ENCODE data around the gene CCL4.
A peak's percentile ranks its signal among the peaks of the same experiment; 100 is the strongest.
"Not testable (repeated sequence)": the region's sequence is repeated elsewhere in the genome, so short reads cannot be mapped to it uniquely, and the experiment has no call there.

CCL4 gene

GRCh38 chr17:36066365-36066985, 37.2 kb upstream of the CCL4 start:
- no peak for TF ChIP-seq CTCF (IDR thresholded peaks at IDR 0.05; ENCODE audit: low read depth, low read length)
- no peak for DNase-seq (ENCODE audit: extremely low read depth, low read depth)

GRCh38 chr17:36068524-36068923, 35.1 kb upstream of the CCL4 start:
- DNase-seq (ENCODE audit: extremely low read depth, low read depth), result no peak
- TF ChIP-seq CTCF (IDR thresholded peaks at IDR 0.05; ENCODE audit: low read depth, low read length), result no peak

- TF ChIP-seq CTCF (IDR thresholded peaks at IDR 0.05; ENCODE audit: low read depth, low read length), result no peak
- no peak for DNase-seq (ENCODE audit: extremely low read depth, low read depth)
Observed at GRCh38 chr17:36069136-36069535, 34.5 kb upstream of the CCL4 start.

GRCh38 chr17:36070427-36070826, 33.2 kb upstream of the CCL4 start:
- DNase-seq (ENCODE audit: extremely low read depth, low read depth), result no peak
- no peak for TF ChIP-seq CTCF (IDR thresholded peaks at IDR 0.05; ENCODE audit: low read depth, low read length)

GRCh38 chr17:36071751-36072150, 31.9 kb upstream of the CCL4 start:
- DNase-seq (ENCODE audit: extremely low read depth, low read depth), result no peak
- no peak for TF ChIP-seq CTCF (IDR thresholded peaks at IDR 0.05; ENCODE audit: low read depth, low read length)

- DNase-seq (ENCODE audit: extremely low read depth, low read depth), result no peak
- TF ChIP-seq CTCF (IDR thresholded peaks at IDR 0.05; ENCODE audit: low read depth, low read length), result peak; percentile 54
Observed at GRCh38 chr17:36072431-36073121, 31.1 kb upstream of the CCL4 start.

- TF ChIP-seq CTCF (IDR thresholded peaks at IDR 0.05; ENCODE audit: low read depth, low read length), result no peak
- no peak for DNase-seq (ENCODE audit: extremely low read depth, low read depth)
Observed at GRCh38 chr17:36074365-36074764, 29.3 kb upstream of the CCL4 start.

- DNase-seq (ENCODE audit: extremely low read depth, low read depth), result not testable (repeated sequence)
Observed at GRCh38 chr17:36081681-36082471, 21.8 kb upstream of the CCL4 start.

GRCh38 chr17:36082482-36083120, 21.0 kb upstream of the CCL4 start:
- not testable (repeated sequence) for DNase-seq (ENCODE audit: extremely low read depth, low read depth)

GRCh38 chr17:36083691-36084090, 19.9 kb upstream of the CCL4 start:
- not testable (repeated sequence) for DNase-seq (ENCODE audit: extremely low read depth, low read depth)

All from AG09319 (cell line).